Smooth muscle cell (in vitro differentiated cells): ENCODE measurements around the gene ITSN1. TPM values are rescaled to one million over a fixed set of nuclear protein-coding genes. Genes with fewer than 3 reads are reported as not detected.

ENCODE experiments used
- DNase-seq: peaks from one replicate; lab custom pipeline; 2025; ENCODE audit not compliant: unreplicated experiment; lab: John Stamatoyannopoulos, UW
- H2AFZ ChIP-seq: fragments of 200-600 bp; sonication (generic); 2 replicates; pipeline ENCODE4 v1.6.0; 2016; ENCODE audit warnings: antibody characterized with exemption, low read depth, mild to moderate bottlenecking
- H3F3A ChIP-seq: fragments of 200-600 bp; sonication (generic); 2 replicates; pipeline ENCODE4 v1.6.0; 2017; ENCODE audit warnings: antibody characterized with exemption, low read depth
- H3K27ac ChIP-seq: fragments of 200-600 bp; sonication (generic); 2 replicates; pipeline ENCODE4 v1.5.1; 2016; ENCODE audit warnings: low read depth, mild to moderate bottlenecking
- H3K27me3 ChIP-seq: fragments of 200-600 bp; sonication (generic); 2 replicates; pipeline ENCODE4 v1.6.1; 2016; ENCODE audit warnings: low read depth, mild to moderate bottlenecking
- H3K36me3 ChIP-seq: fragments of 200-600 bp; sonication (generic); 2 replicates; pipeline ENCODE4 v1.5.1; 2016; ENCODE audit warnings: low read depth
- H3K4me1 ChIP-seq: fragments of 200-600 bp; sonication (generic); 2 replicates; pipeline ENCODE4 v1.5.1; 2016; ENCODE audit warnings: low read depth
- H3K4me2 ChIP-seq: fragments of 200-600 bp; sonication (generic); 2 replicates; pipeline ENCODE4 v1.6.0; 2016; ENCODE audit warnings: mild to moderate bottlenecking
- H3K4me3 ChIP-seq: fragments of 200-600 bp; sonication (generic); 2 replicates; pipeline ENCODE4 v1.5.1; 2016; ENCODE audit warnings: mild to moderate bottlenecking
- H3K79me2 ChIP-seq: fragments of 200-600 bp; sonication (generic); 2 replicates; pipeline ENCODE4 v1.6.0; 2016; ENCODE audit warnings: low read depth, mild to moderate bottlenecking
- H3K9ac ChIP-seq: fragments of 200-600 bp; sonication (generic); 2 replicates; pipeline ENCODE4 v1.6.0; 2016; ENCODE audit warnings: low read depth
- H3K9me3 ChIP-seq: fragments of 200-600 bp; sonication (generic); replicated peaks from 2 replicates; pipeline ENCODE4 v1.5.1; 2016; ENCODE audit warnings: low read depth
- H4K20me1 ChIP-seq: fragments of 200-600 bp; sonication (generic); 2 replicates; pipeline ENCODE4 v1.6.0; 2016; ENCODE audit warnings: low read depth
- WGBS: methylation state at CpG from one replicate; pipeline ENCODE4 v1.1.7; 2016; ENCODE audit warnings: low lambda C conversion rate; 5-methylcytosine and 5-hydroxymethylcytosine counted together
- polyA plus RNA-seq: library from polyadenylated mRNA; unstranded; fragments of >200 nt; fragmentation: Nextera tagmentation; extraction: Ambion mirVana; gene quantifications from 2 replicates; pipeline ENCODE4 v1.2.1, GENCODE V29; 2016
- total RNA-seq: library from RNA; depleted of rRNA; stranded (reverse); fragments of >200 nt; gene quantifications from 2 replicates; pipeline ENCODE4 v1.2.3, GENCODE V29; 2014
- TF ChIP-seq, protein P1 (sequence below): fragments of 200-600 bp; sonication (generic); IDR thresholded peaks from 2 replicates; pipeline ENCODE4 v1.5.1; 2017; ENCODE audit warnings: borderline replicate concordance, mild to moderate bottlenecking, antibody characterized with exemption; ENCODE audit not compliant: insufficient read depth, poor library complexity, severe bottlenecking

Gene ITSN1
- total and polyA plus RNA-seq, 2 experiments from 2014 or later, result 36.4 to 76.5 TPM

DNA sequence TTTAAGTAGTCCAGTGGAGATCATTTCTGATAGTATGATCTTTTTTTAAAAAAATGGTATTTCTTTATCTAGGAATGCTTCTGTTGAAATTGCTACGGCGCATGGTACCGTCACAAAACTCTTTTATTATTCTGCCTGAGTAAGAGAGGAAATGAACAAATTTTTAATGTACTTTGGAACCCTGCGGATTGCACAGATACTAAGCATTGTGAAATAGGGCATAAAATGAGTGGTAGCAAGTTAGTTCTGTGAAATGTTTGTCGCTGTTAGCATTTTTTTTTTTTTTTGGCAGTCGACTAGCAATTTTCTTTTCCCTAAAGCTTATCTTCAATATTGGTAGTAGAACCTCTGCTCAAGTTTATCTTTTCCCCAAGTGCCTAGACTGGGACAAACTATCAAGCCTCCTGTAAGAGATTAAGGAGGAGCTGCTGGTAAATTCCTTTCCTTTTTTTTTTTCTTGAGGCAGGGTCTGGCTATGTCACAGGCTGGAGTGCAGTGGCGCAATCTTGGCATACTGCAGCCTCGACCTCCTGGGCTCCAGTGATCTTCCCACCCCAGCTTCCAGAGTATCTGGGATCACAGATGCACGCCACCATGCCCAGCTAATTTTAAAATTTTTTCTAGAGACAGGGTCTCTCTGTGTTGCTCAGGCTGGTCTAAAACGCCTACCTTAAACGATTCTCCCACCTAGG is 2.2 kb downstream of the ITSN1 start:
- TF ChIP-seq, protein P1, sequence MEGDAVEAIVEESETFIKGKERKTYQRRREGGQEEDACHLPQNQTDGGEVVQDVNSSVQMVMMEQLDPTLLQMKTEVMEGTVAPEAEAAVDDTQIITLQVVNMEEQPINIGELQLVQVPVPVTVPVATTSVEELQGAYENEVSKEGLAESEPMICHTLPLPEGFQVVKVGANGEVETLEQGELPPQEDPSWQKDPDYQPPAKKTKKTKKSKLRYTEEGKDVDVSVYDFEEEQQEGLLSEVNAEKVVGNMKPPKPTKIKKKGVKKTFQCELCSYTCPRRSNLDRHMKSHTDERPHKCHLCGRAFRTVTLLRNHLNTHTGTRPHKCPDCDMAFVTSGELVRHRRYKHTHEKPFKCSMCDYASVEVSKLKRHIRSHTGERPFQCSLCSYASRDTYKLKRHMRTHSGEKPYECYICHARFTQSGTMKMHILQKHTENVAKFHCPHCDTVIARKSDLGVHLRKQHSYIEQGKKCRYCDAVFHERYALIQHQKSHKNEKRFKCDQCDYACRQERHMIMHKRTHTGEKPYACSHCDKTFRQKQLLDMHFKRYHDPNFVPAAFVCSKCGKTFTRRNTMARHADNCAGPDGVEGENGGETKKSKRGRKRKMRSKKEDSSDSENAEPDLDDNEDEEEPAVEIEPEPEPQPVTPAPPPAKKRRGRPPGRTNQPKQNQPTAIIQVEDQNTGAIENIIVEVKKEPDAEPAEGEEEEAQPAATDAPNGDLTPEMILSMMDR, result no peak
- Histone ChIP-seq H3K4me3 (peak overlapping the region; percentile 74), H3K9me3 (no peaks in the 10 kb centered on the region), H3K4me1 (peaks cover 18% of the 10 kb centered on the region), H3K79me2 (peaks cover 83% of the 10 kb centered on the region), H3K4me2 (peak overlapping the region; percentile 91), H3F3A (peaks cover 5% of the 10 kb centered on the region), H3K9ac (peak overlapping the region; percentile 60), H3K27ac (peak overlapping the region; percentile 73), H3K27me3 (no peaks in the 10 kb centered on the region), H4K20me1 (peaks cover 62% of the 10 kb centered on the region), H3K36me3 (no peaks in the 10 kb centered on the region), H2AFZ (no peak overlapping the region)
- DNase-seq, result no peak
- 45% methylated on average over 11 of the region's 11 CpGs for WGBS

DNA sequence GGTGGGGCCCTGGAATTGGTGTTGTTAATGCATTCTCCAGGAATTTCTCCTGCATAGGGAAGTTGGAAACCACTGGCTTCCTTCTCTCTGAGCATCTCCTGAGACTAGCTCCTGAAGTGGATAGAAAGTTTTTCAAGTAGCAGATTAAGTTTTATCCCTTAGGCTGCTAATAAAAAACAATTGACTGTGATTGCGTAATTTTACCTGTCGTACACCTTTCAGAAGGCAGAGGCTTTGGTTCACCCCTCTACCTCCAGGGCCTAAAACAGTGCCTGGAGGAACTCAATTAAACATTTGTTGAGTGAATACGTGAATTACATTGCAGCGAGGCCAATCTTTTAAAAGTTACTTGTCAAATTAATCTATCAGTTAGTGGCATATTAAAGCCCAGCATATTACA is 3.4 kb downstream of the ITSN1 start:
- TF ChIP-seq, protein P1, result no peak
- H2AFZ ChIP-seq, result no peak overlapping the region
- peaks cover 5% of the 10 kb centered on the region for H3F3A ChIP-seq
- no peak overlapping the region for H3K9ac ChIP-seq
- no peaks in the 10 kb centered on the region for H3K36me3 ChIP-seq
- H3K79me2 ChIP-seq, result peaks cover 83% of the 10 kb centered on the region
- DNase-seq, result no peak
- H4K20me1 ChIP-seq, result peaks cover 69% of the 10 kb centered on the region
- H3K27me3 ChIP-seq, result no peaks in the 10 kb centered on the region
- peaks cover 16% of the 10 kb centered on the region for H3K4me1 ChIP-seq
- no peak overlapping the region for H3K4me3 ChIP-seq
- H3K9me3 ChIP-seq, result no peaks in the 10 kb centered on the region
- H3K4me2 ChIP-seq, result no peak overlapping the region
- no peak overlapping the region for H3K27ac ChIP-seq
- 85% methylated on average over 4 of the region's 4 CpGs for WGBS

DNA sequence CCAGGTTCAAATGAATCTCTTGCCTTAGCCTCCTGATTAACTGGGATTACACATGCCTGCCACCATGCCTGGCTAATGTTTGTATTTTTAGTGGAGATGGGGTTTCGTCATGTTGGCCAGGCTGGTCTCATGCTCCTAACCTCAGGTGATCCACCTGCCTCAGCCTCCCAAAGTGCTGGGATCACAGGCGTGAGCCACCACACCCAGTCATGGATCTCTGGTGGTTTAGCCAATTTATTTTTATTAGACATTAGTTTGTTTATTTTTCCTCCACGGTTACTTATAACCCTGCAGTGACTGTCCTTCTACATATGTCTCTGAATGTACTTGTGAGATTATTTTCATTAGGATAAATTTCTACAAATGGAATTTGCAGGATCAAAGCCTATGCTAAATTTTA is 5.3 kb downstream of the ITSN1 start:
- DNase-seq, result no peak
- Histone ChIP-seq H4K20me1 (peaks cover 87% of the 10 kb centered on the region), H3K4me3 (no peak overlapping the region), H3K36me3 (no peaks in the 10 kb centered on the region), H3K27me3 (no peaks in the 10 kb centered on the region), H3K4me2 (no peak overlapping the region), H3K27ac (no peak overlapping the region), H3K4me1 (peaks cover 23% of the 10 kb centered on the region), H2AFZ (no peak overlapping the region), H3K9ac (no peak overlapping the region), H3F3A (peaks cover 5% of the 10 kb centered on the region), H3K79me2 (peaks cover 96% of the 10 kb centered on the region), H3K9me3 (no peaks in the 10 kb centered on the region)
- TF ChIP-seq, protein P1, result no peak
- 76% methylated on average over 3 of the region's 3 CpGs for WGBS

DNA sequence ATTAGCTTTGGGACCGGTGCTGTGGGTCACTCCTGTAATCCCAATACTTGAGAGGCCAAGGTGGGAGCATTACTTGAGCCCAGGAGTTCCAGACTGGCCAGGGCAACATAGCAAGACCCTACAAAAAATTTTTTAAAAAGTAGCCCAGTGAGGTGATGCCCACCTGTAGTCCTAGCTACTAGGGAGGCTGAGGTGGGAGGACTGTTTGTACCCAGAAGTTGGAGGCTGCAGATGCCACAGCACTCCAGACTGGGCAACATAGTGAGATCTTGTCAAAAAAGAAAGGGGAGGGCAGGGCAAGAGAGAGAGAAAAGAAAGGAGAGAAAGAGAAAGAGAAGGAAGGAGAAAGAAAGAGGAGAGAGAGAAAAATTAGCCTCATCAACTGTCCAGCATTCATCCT is 6.3 kb downstream of the ITSN1 start:
- DNase-seq, result no peak
- Histone ChIP-seq H3K4me1 (peaks cover 23% of the 10 kb centered on the region), H2AFZ (no peak overlapping the region), H3K4me3 (no peak overlapping the region), H3K9me3 (no peaks in the 10 kb centered on the region), H3K79me2 (peaks cover 100% of the 10 kb centered on the region), H3K9ac (no peak overlapping the region), H4K20me1 (peaks cover 90% of the 10 kb centered on the region), H3K36me3 (no peaks in the 10 kb centered on the region), H3F3A (peaks cover 3% of the 10 kb centered on the region), H3K4me2 (no peak overlapping the region), H3K27ac (no peak overlapping the region), H3K27me3 (no peaks in the 10 kb centered on the region)
- 92% methylated on average over 1 of the region's 1 CpG for WGBS
- TF ChIP-seq, protein P1, result no peak
